K562 (cell line): Measurements from ENCODE around the gene TTL. TPM values are rescaled to one million over a fixed set of nuclear protein-coding genes. Genes with fewer than 3 reads are reported as not detected.

Experiments
- CREM ChIP-seq: IDR thresholded peaks from 2 replicates; pipeline ENCODE4 v1.6.1; 2014; ENCODE audit warnings: antibody characterized with exemption, low read depth
- EGR1 ChIP-seq: fragments of 450-650 bp; conservative IDR thresholded peaks from 2 replicates; pipeline ENCODE4 v1.6.1; 2017; ENCODE audit warnings: mild to moderate bottlenecking
- FUS ChIP-seq: fragments of 200-400 bp; formaldehyde crosslinking; optimal IDR thresholded peaks from 2 replicates; pipeline ENCODE3; 2017; ENCODE audit warnings: low read depth, low read length
- HDAC2 ChIP-seq: fragments of 450-650 bp; IDR thresholded peaks from 2 replicates; pipeline ENCODE4 v1.6.1; 2016; ENCODE audit warnings: mild to moderate bottlenecking
- MITF ChIP-seq: IDR thresholded peaks from 2 replicates; pipeline ENCODE4 v1.6.1; 2014; ENCODE audit warnings: antibody characterized with exemption
- RBFOX2 ChIP-seq: fragments of 200-400 bp; formaldehyde crosslinking; IDR thresholded peaks from 2 replicates; pipeline ENCODE4 v1.6.1; 2017; ENCODE audit warnings: low read depth, mild to moderate bottlenecking, low read length, moderate library complexity
- RBM34 ChIP-seq: fragments of 200-400 bp; formaldehyde crosslinking; IDR thresholded peaks from 2 replicates; pipeline ENCODE4 v1.6.1; 2018; ENCODE audit warnings: low read length, borderline replicate concordance; ENCODE audit not compliant: insufficient read depth
- SNAPC5 ChIP-seq: fragments of 250-450 bp; sonication (Bioruptor Pico); IDR thresholded peaks from 2 replicates; pipeline ENCODE4 v1.8.0; 2021; ENCODE audit warnings: moderate library complexity, mild to moderate bottlenecking, inconsistent platforms
- TCF7L2 ChIP-seq: fragments of 150-350 bp; IDR thresholded peaks from 2 replicates; pipeline ENCODE4 v1.6.1; 2016; ENCODE audit warnings: low read depth, mild to moderate bottlenecking, low read length, moderate library complexity
- THAP12 ChIP-seq: fragments of 250-450 bp; sonication (Bioruptor Pico); IDR thresholded peaks from 2 replicates; pipeline ENCODE4 v1.9.0; 2021; ENCODE audit warnings: mild to moderate bottlenecking, inconsistent platforms
- ZBTB9 ChIP-seq: fragments of 450-650 bp; formaldehyde crosslinking; IDR thresholded peaks from 2 replicates; pipeline ENCODE4 v1.4.0; 2020; ENCODE audit warnings: mild to moderate bottlenecking, moderate library complexity
- ZKSCAN8 ChIP-seq: fragments of 200-800 bp; sonication (Bioruptor generic); IDR thresholded peaks from 2 replicates; pipeline ENCODE4 v1.6.1; 2016; ENCODE audit warnings: missing genetic modification characterization, missing compliant biosample characterization
- polyA plus RNA-seq, 8 experiments: library from polyadenylated mRNA; depleted of rRNA in 4 of 8; stranded (reverse) in 5 of 8; unstranded in 3 of 8; fragments of >200 nt; fragmentation: Nextera tagmentation in 2 of 8; fragmentation: Illumina TruSeq in 1 of 8; extraction: Ambion mirVana in 2 of 8; extraction: Trizol in 1 of 8; gene quantifications; 2 replicates each; pipeline versions ENCODE4 v1.2.1 to v1.2.3, GENCODE V29; 2011 to 2014; ENCODE audit warnings: inconsistent platforms in 1 of 8, missing spikeins in 1 of 8
- total RNA-seq, 7 experiments: library from RNA; depleted of rRNA in 6 of 7; stranded (reverse); fragments of >200 nt in 6 of 7; fragmentation: Illumina TruSeq in 2 of 7; extraction: Trizol in 2 of 7; gene quantifications; 2 replicates each; pipeline versions ENCODE4 v1.2.1 to v1.2.3, GENCODE V29; 2011 to 2021; ENCODE audit warnings: low replicate concordance in 1 of 7
- TF ChIP-seq, protein P1 (sequence below), 2 experiments: fragments of 450-650 bp in 1 of 2; IDR thresholded peaks; 2 replicates each; pipeline ENCODE4 v1.6.1; 2011 to 2017; ENCODE audit warnings: low read depth in 2 of 2, antibody characterized with exemption in 1 of 2, borderline replicate concordance in 1 of 2, low read length in 1 of 2, mild to moderate bottlenecking in 1 of 2, mixed read lengths in 1 of 2; ENCODE audit not compliant: control insufficient read depth in 1 of 2
- TF ChIP-seq, protein P2 (sequence below): fragments of 250-450 bp; sonication (Bioruptor Pico); IDR thresholded peaks from 2 replicates; pipeline ENCODE4 v1.4.0; 2020; ENCODE audit warnings: mild to moderate bottlenecking, moderate library complexity, borderline replicate concordance

The TTL gene
- total and polyA plus RNA-seq, 9 of the 15 experiments (the other 6 are each of a cell fraction or from before 2014, with no cell fraction given): 9.4 to 54.4 (median 34.9) TPM

DNA sequence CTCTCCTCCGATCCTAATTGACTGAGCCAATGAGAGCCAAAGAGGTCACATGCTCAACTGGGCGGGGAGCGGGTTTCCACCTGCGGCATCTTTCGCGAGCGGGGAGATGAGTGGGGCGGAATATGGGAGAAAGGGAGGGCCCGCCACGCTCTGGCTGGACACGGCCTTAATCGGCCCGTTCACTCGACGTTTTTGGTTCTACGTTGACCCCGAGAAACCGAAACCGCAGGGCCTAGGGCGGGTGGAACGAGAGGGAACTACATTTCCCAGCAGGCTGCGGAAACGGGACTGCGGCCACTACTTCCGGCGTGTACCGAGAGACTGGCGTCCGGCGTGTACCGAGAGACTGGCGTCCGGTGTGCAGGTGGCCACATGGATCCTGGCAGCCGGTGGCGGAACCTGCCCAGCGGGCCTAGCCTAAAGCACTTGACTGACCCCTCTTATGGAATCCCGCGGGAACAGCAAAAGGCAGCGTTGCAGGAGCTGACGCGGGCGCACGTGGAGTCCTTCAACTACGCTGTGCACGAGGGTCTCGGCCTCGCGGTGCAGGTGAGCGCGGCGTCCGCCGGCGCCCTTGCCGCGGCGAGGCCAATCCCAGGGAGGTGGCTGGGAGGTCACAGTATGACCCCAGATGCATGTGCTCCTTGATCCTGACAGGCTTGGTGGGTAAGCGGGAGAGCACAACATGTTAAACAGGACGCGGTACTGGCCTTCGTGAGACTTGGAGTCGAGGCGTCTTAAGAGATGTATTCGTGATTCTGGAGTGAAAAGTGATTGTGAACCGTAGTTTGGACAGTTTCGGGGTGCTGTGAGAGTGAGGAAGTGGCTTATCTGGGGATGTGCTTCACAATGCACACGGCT lies 60.4 kb downstream of the TTL start, which contains the start of gene POLR1B (continued):
- TF ChIP-seq, protein P1, sequence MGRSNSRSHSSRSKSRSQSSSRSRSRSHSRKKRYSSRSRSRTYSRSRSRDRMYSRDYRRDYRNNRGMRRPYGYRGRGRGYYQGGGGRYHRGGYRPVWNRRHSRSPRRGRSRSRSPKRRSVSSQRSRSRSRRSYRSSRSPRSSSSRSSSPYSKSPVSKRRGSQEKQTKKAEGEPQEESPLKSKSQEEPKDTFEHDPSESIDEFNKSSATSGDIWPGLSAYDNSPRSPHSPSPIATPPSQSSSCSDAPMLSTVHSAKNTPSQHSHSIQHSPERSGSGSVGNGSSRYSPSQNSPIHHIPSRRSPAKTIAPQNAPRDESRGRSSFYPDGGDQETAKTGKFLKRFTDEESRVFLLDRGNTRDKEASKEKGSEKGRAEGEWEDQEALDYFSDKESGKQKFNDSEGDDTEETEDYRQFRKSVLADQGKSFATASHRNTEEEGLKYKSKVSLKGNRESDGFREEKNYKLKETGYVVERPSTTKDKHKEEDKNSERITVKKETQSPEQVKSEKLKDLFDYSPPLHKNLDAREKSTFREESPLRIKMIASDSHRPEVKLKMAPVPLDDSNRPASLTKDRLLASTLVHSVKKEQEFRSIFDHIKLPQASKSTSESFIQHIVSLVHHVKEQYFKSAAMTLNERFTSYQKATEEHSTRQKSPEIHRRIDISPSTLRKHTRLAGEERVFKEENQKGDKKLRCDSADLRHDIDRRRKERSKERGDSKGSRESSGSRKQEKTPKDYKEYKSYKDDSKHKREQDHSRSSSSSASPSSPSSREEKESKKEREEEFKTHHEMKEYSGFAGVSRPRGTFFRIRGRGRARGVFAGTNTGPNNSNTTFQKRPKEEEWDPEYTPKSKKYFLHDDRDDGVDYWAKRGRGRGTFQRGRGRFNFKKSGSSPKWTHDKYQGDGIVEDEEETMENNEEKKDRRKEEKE (IDR thresholded peaks at IDR 0.05; ENCODE audit: borderline replicate concordance in 1 of 2, control insufficient read depth in 1 of 2, low read depth in 2 of 2, low read length in 1 of 2): peak in 1 of 2 experiments; percentile 91; a peak in 1 of 4 replicates
- TF ChIP-seq TCF7L2 (no peak), MITF (peak; percentile 33; the same call in 1 of the 2 replicates), ZBTB9 (CRISPR knock-in tag) (0 out of 2 replicates have a peak, but pooled peaks have one; percentile 38), HDAC2 (peak; percentile 88), RBM34 (no peak), EGR1 (no peak; the same call in 1 of the 2 replicates), FUS (no peak), THAP12 (no peak), ZKSCAN8 (CRISPR knock-in tag) (no peak), CREM (peak; percentile 91), SNAPC5 (CRISPR knock-in tag) (no peak), RBFOX2 (peak; percentile 93)
- TF ChIP-seq, protein P2, sequence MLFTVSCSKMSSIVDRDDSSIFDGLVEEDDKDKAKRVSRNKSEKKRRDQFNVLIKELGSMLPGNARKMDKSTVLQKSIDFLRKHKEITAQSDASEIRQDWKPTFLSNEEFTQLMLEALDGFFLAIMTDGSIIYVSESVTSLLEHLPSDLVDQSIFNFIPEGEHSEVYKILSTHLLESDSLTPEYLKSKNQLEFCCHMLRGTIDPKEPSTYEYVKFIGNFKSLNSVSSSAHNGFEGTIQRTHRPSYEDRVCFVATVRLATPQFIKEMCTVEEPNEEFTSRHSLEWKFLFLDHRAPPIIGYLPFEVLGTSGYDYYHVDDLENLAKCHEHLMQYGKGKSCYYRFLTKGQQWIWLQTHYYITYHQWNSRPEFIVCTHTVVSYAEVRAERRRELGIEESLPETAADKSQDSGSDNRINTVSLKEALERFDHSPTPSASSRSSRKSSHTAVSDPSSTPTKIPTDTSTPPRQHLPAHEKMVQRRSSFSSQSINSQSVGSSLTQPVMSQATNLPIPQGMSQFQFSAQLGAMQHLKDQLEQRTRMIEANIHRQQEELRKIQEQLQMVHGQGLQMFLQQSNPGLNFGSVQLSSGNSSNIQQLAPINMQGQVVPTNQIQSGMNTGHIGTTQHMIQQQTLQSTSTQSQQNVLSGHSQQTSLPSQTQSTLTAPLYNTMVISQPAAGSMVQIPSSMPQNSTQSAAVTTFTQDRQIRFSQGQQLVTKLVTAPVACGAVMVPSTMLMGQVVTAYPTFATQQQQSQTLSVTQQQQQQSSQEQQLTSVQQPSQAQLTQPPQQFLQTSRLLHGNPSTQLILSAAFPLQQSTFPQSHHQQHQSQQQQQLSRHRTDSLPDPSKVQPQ: no peak
